PC-9 (cell line): Measurements from ENCODE around the gene FLNB.

Source experiments
- CTCF ChIP-seq: fragments of 200-600 bp; sonication (generic); conservative IDR thresholded peaks from 2 replicates; pipeline ENCODE4 v1.6.1; 2017; ENCODE audit warnings: mixed run types, antibody characterized with exemption, mild to moderate bottlenecking, moderate library complexity
- EZH2 ChIP-seq: fragments of 200-600 bp; sonication (generic); IDR thresholded peaks from 2 replicates; pipeline ENCODE4 v1.8.0; 2017; ENCODE audit warnings: antibody characterized with exemption, low read depth

- TF ChIP-seq CTCF (no peak), EZH2 (no peak)
Observed at GRCh38 chr3:58073301-58074108, 65.3 kb downstream of the FLNB start.
